OCI-M1 (cell line): ENCODE results near the gene SOBP.

Experiments used
- DNase-seq: peaks from one replicate; lab custom pipeline; 2025; lab: John Stamatoyannopoulos, UW

The SOBP gene

GRCh38 chr6:107523054-107523791 is 33.3 kb downstream of the SOBP start:
- DNase-seq, result no peak

DNA sequence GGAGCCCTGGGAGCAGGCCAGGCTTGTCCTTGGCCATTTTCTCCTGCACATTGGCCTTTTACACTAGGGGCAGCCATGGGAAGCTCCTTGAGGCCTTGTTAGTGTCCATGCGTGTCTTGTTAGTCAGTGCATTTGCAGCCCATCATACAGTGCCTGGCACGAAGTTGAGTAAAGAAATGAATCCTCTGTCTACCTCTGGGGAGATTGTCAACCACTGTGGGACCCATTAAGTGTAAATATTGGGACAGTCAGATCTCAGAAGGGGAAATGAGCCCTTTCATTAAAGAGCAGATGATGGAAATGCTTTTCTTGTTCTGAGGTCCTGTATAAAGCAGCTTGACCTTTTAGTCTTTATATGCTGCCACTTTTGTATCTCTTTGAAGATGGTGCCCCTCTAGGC is 33.9 kb downstream of the SOBP start:
- no peak for DNase-seq

DNA sequence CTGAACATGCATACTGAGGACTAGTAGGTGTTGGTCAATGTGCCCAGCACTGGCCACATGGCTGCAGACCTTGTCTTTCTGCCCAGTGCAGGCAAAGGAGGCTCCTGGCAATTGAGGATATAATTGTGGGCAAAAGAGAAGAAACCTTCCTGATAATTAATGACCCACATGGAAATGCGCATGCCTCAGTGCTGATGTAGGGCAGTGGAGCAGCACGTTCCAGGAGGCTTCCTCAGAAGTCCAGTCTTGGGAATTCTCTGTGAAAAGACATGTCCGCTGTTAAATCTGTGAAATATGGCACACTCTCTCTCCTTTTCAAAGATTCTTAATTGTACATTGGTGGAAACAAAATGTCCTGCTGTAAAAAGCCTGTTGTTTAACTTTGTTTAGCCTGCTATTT is 34.7 kb downstream of the SOBP start:
- DNase-seq, result no peak

- no peak for DNase-seq
These were observed 42.0 kb downstream of the SOBP start for GRCh38 chr6:107531868-107532267.

DNA sequence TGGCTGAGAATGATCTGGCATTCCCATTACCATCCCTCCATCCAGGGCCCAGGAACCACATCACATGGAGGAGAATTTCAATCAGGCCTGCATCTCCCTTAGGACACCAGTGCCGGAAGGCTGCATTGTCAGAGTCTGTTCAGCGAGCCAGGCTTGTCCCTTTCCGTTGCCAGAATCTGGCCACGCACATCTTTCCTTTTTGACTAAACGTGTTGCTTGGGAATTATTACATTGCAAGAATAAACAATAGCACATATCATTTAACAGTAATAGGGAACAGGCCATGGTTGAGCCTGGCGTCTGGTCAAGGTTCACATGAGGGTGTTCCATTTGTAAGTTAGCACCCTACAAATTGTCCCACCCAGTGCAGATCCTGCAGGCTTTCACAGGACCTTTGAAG is 42.8 kb downstream of the SOBP start:
- no peak for DNase-seq

DNA sequence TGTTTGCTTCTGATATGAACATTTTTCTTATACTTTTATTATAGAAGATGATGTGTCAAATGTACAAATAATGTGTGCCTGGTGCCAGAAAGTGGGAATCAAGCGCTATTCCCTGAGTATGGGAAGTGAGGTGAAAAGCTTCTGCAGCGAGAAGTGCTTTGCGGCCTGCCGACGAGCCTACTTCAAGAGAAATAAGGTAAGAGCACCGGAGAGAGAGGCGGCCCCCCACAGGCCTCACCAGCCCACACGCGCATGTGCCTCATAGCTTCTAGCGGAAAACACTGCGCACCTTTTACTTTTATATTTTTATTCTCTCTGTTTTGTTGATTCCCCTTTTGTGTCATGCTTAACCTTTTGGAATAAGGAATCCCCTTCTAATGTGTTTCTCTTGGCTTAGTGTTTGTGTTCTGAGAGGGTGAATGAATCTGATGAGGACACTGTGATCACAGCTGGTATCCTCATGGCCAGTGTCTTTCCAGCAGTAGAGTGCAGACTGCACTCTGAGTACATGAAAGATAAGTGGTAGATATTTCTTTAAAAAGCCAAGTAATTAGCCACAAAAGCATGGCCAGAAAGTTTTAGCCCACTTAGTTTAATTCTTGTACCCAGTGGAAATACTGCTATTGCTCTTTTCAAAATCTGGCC is 43.6 kb downstream of the SOBP start:
- DNase-seq, result no peak

DNA sequence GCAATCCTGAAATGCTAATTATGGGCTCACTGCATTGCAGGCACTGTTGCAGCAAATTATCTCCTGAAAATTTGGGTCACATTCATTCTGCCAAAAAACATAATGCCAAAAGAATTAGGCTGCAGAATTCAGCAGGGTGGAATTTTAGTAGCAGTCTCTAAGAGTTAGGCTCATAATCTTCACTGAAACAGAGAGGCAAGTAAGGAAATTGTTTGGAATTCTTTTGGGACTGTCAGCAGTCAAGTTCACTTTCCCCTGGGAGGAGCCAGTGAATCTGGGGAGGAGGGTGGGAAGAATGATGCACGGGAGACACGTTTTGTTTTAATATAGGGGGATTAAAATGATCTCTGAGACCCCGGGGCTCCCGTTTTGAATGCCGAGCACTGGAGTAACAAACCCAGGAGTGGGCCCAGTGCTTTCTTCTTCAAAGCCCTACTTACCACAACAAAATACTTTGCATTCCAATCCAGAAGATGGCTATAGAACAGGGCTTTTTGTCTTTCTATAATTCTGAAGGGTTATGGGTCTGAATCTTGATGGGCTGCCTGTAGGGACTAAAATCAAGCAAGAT is 44.7 kb downstream of the SOBP start:
- DNase-seq, result no peak

DNA sequence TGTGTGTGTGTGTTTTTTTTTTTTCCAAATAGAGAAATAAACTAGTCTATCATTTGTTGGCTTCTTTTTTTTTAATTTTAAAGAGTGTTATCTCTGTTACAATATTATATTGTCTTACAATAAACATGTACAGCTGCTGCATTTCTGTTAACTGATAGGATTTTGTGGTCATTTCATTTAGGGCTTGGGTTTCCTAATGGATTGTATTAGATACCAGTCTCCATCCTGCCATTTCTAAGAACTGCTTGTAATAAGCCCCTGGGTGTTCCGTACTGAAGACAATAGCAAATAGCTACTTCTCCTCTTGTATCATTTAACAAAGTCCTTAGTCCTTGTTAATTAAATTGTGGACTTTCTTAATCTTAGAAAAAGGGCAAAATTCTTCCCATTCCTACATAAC is 45.7 kb downstream of the SOBP start:
- DNase-seq, result peak; percentile 13

- no peak for DNase-seq
These were observed 46.5 kb downstream of the SOBP start for GRCh38 chr6:107536180-107536961.

DNA sequence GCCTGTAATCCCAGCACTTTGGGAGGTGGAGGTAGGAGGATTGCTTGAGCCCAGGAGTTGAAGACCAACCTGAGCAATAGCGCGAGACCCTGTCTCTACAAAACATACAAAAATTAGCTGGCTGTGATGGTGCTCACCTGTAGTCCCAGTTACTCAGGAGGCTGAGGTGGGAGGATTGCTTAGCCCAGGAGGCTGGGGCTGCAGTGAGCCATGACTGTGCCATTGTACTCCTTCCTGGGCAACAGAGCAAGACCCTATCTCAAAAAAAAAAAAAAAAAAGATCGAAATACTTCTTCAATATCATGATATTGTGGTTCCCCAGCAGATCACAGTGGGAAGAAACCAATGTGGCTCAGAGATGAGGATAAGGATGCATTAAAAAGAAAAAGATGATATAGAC is 47.6 kb downstream of the SOBP start:
- no peak for DNase-seq

- peak; percentile 47 for DNase-seq
These were observed 49.0 kb downstream of the SOBP start for GRCh38 chr6:107538856-107539387.

GRCh38 chr6:107539409-107539808 is 49.5 kb downstream of the SOBP start:
- DNase-seq, result peak; percentile 81

DNA sequence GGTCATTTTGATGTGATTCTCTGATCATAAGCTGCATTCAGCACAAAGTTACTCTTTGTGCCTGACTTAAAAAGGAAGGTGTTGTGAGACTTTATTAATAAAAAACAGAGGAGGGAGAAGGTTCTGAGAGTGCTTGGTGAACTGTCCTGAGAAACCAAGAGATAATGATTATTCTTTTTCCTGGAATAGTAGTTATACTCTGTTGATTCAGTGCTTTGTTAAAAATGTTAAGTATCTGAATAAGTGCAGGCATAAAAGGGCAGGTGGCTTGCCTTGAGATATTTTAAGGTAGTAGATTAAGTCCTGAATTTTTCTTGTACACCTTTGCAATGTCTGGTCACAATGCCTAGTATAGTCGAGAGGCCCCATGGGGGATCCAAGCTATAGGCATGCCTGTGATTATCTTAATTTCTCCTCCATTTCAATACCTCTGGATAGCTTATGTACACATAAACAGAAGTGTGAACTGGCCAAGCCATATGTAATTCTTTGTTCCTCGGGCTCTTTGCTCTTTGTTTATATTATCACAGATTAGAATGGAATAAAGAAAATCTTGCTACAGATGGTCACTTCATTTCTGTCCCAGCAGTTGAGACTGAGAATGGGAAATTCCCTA is 50.0 kb downstream of the SOBP start:
- DNase-seq, result peak; percentile 55

- no peak for DNase-seq
These were observed 50.5 kb downstream of the SOBP start for GRCh38 chr6:107540465-107540857.

- DNase-seq, result peak; percentile 26
These were observed 52.3 kb downstream of the SOBP start for GRCh38 chr6:107542192-107542668.

GRCh38 chr6:107543088-107543487 is 53.2 kb downstream of the SOBP start:
- DNase-seq, result no peak

DNA sequence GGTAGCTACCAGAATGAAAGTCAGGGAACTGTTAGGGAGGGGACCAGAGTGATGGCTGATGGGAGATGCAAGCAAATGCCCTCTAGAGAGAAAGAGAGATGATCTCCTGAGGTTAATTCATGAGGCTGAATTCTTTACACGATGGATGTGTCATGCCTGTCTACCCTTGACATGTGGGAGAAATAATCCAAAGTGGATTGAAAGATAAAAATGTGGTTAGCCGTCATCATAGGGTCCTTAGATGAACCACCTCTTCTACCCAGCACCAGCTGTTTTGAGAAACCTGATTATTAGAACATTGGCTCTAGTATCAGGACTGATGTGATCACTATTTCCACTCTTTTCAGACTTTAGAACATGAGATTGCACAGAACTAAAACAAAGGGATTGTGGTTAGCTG is 53.6 kb downstream of the SOBP start:
- DNase-seq, result no peak

DNA sequence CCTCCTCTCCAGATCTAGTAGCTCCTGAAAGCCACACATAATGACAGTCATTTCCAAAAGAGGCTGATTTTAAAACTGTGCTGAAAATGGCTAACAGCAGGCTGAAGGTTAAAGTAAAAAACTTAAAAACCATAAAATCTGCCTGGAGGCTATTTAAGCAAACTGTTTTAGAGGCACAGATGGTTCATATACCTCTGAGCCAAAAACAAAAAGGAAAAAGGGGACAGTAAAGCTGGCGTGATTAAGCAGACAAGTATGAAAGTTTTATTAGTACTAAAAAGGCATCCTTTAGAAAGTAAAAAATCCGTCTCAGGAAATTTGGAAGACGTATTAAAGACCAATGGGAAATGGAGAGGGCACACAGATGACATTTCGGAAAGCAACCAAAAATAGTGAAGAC is 55.8 kb downstream of the SOBP start:
- no peak for DNase-seq

DNA sequence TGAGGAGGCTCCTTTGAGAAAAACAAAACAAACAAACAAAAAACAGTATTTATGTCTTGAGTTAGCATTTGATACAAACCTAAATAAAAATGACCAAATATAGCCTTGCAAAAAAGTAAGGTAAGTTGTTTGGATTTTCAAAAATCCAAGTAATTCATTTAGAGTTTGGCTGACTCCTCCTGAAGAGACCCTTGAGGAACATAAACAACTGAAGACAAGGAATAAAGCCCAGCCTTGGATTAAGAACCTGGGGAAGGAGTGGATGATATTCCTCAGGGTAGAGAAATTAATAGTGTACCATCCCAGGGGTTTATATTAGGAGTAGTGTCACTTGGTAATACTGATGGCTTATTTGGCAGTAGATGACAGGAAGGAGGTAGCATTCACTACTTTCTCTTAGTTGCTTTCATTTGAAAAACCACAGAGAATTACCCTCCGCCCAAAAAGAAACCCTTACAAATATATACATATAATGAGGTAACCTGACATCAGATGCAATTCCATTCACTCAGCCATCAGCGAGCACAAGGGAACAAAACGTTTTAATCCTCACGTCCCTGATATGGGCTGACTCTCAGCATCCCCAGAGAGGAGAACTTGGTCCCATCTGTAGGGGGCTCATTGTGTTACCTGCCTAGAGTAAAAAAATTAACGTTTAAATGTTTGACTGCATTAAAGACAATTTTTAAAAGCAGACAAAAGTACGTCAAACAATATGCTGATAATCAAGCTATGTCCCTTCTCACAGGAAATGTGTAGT is 57.0 kb downstream of the SOBP start:
- DNase-seq, result no peak

- no peak for DNase-seq
These were observed 57.5 kb downstream of the SOBP start for GRCh38 chr6:107547451-107547840.

DNA sequence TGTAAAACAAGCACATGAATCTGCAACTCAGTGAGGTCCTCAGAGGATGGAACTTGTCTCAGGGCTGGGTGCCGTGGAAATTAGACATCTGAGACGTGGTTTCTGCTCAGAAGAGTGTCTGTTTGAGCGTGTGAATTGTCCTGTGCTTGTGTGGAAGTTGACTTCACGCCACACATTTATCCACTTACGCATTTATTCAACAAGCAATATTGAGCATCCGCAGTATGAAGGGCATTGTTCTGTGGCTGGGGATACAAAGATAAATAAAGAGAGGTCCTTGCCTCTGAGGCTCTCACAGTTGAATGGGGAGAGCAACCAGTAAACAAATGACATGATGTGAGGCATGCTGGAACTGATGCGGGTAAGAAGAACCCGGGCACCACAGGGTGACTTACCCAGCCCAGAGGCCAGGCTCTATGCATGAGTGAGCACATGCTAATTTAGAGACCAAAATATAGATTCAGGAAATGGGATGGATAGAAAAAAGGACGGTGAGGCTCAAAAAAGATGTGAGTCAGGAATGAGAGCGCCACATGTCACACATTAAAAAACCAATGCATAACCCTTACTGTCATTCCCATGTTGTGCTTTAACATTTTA is 60.4 kb downstream of the SOBP start:
- DNase-seq, result no peak
